ENCODE measurements around the gene ETV1.

GRCh38 chr7:13878154-13878553 lies 111.3 kb downstream of the ETV1 start:
- TF ChIP-seq CTCF (IDR thresholded peaks at IDR 0.05): no peak
- TF ChIP-seq POLR2A (IDR thresholded peaks at IDR 0.05): no peak
